Keratinocyte (primary cell): ENCODE measurements around the gene PCDH15. TPM values are rescaled to one million over a fixed set of nuclear protein-coding genes. Genes with fewer than 3 reads are reported as not detected.

ENCODE experiments used
- DNase-seq: peaks from one replicate; pipeline ENCODE4 v3.0.0-alpha.2; 2011; ENCODE audit warnings: low read depth, missing footprints, low spot score
- FAIRE-seq: peaks from 2 replicates; lab custom pipeline; 2011; peaks lifted over from hg19 to GRCh38; lab: Jason Lieb, UNC
- H2AFZ ChIP-seq: 2 replicates; pipeline ENCODE4 v1.6.0; 2012; ENCODE audit warnings: low read length, control low read depth, inconsistent platforms; ENCODE audit not compliant: control insufficient read depth
- H3K27ac ChIP-seq: 2 replicates; pipeline ENCODE4 v1.5.1; 2011; ENCODE audit warnings: low read length; ENCODE audit not compliant: control insufficient read depth, insufficient read depth
- H3K27me3 ChIP-seq: 3 replicates; pipeline ENCODE4 v1.6.0; 2011; ENCODE audit warnings: low read length; ENCODE audit not compliant: control insufficient read depth, insufficient read depth; ENCODE audit errors: extremely low read depth
- H3K36me3 ChIP-seq, 2 experiments: 2 replicates in 1 of 2; 3 replicates in 1 of 2; pipeline ENCODE4 v1.5.1; 2011; ENCODE audit warnings: low read length in 2 of 2, mild to moderate bottlenecking in 1 of 2; ENCODE audit not compliant: control insufficient read depth in 2 of 2, insufficient read depth in 2 of 2; ENCODE audit errors: extremely low read depth in 1 of 2
- H3K4me1 ChIP-seq: 3 replicates; pipeline ENCODE4 v1.5.1; 2011; ENCODE audit warnings: low read length; ENCODE audit not compliant: control insufficient read depth, insufficient read depth; ENCODE audit errors: extremely low read depth
- H3K4me2 ChIP-seq: 3 replicates; pipeline ENCODE4 v1.6.0; 2011; ENCODE audit warnings: low read depth, low read length; ENCODE audit not compliant: control insufficient read depth, insufficient read depth; ENCODE audit errors: extremely low read depth
- H3K4me3 ChIP-seq, 3 experiments: fragments of 200-600 bp in 1 of 3; sonication (generic) in 1 of 3; 2 replicates in 2 of 3; 3 replicates in 1 of 3; pipeline ENCODE4 v1.5.1; 2011 to 2016; ENCODE audit warnings: low read length in 3 of 3, mild to moderate bottlenecking in 3 of 3, control low read depth in 2 of 3, inconsistent platforms in 1 of 3, low read depth in 1 of 3, mixed read lengths in 1 of 3, mixed run types in 1 of 3, moderate library complexity in 1 of 3; ENCODE audit not compliant: control insufficient read depth in 2 of 3, insufficient read depth in 2 of 3; ENCODE audit errors: extremely low read depth in 1 of 3
- H3K79me2 ChIP-seq: 2 replicates; pipeline ENCODE4 v1.6.0; 2012; ENCODE audit warnings: low read length; ENCODE audit not compliant: control insufficient read depth, insufficient read depth
- H3K9ac ChIP-seq: 3 replicates; pipeline ENCODE4 v1.6.0; 2011; ENCODE audit warnings: low read length; ENCODE audit not compliant: control insufficient read depth, insufficient read depth; ENCODE audit errors: extremely low read depth
- H3K9me1 ChIP-seq: 3 replicates; pipeline ENCODE4 v1.6.0; 2011; ENCODE audit warnings: low read length; ENCODE audit not compliant: control insufficient read depth, insufficient read depth; ENCODE audit errors: extremely low read depth
- H3K9me3 ChIP-seq: 2 replicates; pipeline ENCODE4 v1.5.1; 2012; ENCODE audit warnings: low read depth, low read length; ENCODE audit not compliant: control insufficient read depth
- H4K20me1 ChIP-seq: 3 replicates; pipeline ENCODE4 v1.6.0; 2011; ENCODE audit warnings: low read length; ENCODE audit not compliant: control insufficient read depth, insufficient read depth; ENCODE audit errors: extremely low read depth
- CTCF ChIP-seq, 3 experiments: IDR thresholded peaks in 1 of 3; conservative IDR thresholded peaks in 1 of 3; optimal IDR thresholded peaks in 1 of 3; 2 replicates in 2 of 3; 3 replicates in 1 of 3; pipeline versions ENCODE3 to v1.5.1; 2011; ENCODE audit warnings: low read length in 3 of 3, mild to moderate bottlenecking in 3 of 3, moderate library complexity in 2 of 3, control low read depth in 1 of 3, inconsistent platforms in 1 of 3; ENCODE audit not compliant: insufficient read depth in 2 of 3; ENCODE audit errors: extremely low read depth in 1 of 3
- EZH2 ChIP-seq: IDR thresholded peaks from one replicate; pipeline ENCODE4 v1.6.1; 2012; ENCODE audit warnings: inconsistent platforms, mild to moderate bottlenecking, low read length, moderate library complexity
- dilution Hi-C: fragments of 300-500 bp; cut with MboI; formaldehyde crosslinking; loops from one replicate; pipeline ENCODE4 v1.7.0; 2020; ENCODE audit warnings: low sequenced_read_pairs; ENCODE audit not compliant: extremely low pct_ligation_motif_present
- polyA plus RNA-seq, 5 experiments: library from polyadenylated mRNA; depleted of rRNA in 3 of 5; stranded (reverse) in 3 of 5; stranded (forward) in 1 of 5; unstranded in 1 of 5; fragments of >200 nt; gene quantifications; 1 replicate in 1 of 5; 2 replicates in 3 of 5; 3 replicates in 1 of 5; pipeline versions ENCODE4 v1.2.1 to v1.2.3, GENCODE V29; 2011 to 2012; ENCODE audit warnings: missing spikeins in 2 of 5, low read depth in 1 of 5, low replicate concordance in 1 of 5

PCDH15 gene
- polyA plus RNA-seq, 1 donor (not counting 4 experiments of a cell fraction or from before 2014, with no cell fraction given), result not detected

DNA sequence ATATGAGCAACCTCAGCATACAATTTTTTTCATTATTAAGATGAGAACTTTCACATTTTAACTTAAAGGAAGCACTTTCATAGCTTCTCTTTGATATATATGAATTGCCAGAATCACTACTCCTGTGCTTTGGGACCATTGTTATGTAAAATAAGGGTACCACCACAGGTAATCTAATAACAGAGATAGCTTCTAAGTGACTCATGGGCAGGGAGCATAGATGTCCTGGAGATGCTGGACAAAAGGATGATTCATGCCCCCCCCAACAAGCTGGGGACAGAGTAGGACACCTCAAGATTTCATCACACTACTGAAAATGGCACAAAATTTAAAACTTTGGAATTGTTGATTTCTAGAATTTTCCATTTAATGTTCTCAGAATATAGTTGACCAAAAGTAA lies 641.1 kb downstream of the PCDH15 start:
- FAIRE-seq, result no peak
- H3K4me2 ChIP-seq, result no peak overlapping the region
- H3K27me3 ChIP-seq, result no peaks in the 10 kb centered on the region

DNA sequence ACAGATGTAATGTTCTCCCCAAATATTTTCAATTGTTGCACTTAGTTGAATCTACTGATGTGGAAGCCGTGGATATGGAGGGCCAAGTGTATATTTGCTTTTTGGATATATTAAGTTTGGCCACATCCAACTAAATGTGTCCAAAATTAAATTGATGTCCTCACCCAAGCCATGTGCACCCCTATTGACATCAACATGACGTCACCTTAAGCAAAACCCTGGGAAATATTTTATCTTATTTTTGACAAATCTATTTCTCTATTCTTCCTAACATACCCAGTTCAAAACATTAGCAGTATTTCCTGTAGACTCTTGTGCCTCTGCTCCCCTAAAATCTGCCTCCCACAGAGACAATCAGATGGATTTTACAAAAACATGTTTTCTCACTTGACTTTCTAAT lies 652.5 kb downstream of the PCDH15 start:
- Histone ChIP-seq H3K36me3 (no peaks in the 10 kb centered on the region), H2AFZ (no peak overlapping the region), H3K4me3 (no peak overlapping the region), H3K9me3 (no peaks in the 10 kb centered on the region), H3K9me1 (no peaks in the 10 kb centered on the region), H3K27me3 (no peaks in the 10 kb centered on the region), H3K4me2 (no peak overlapping the region), H3K4me1 (no peaks in the 10 kb centered on the region), H3K9ac (no peak overlapping the region), H4K20me1 (no peaks in the 10 kb centered on the region), H3K27ac (no peak overlapping the region), H3K79me2 (no peaks in the 10 kb centered on the region)
- TF ChIP-seq EZH2 (no peak), CTCF (optimal IDR thresholded peaks at IDR 0.05 in 1 of 3, IDR thresholded peaks at IDR 0.05 in 1 of 3, conservative IDR thresholded peaks at IDR 0.05 in 1 of 3; ENCODE audit: extremely low read depth in 1 of 3, insufficient read depth in 2 of 3, low read length in 3 of 3) (no peak)
- dilution Hi-C loops, result no loop called here
- no peak for FAIRE-seq
- DNase-seq, result no peak

More for the DNA sequence above, 641.1 kb downstream of the PCDH15 start:
- H3K79me2 ChIP-seq, result no peaks in the 10 kb centered on the region
- no peaks in the 10 kb centered on the region for H4K20me1 ChIP-seq
- no peaks in the 10 kb centered on the region for H3K4me1 ChIP-seq
- DNase-seq, result no peak
- TF ChIP-seq EZH2 (no peak), CTCF (optimal IDR thresholded peaks at IDR 0.05 in 1 of 3, IDR thresholded peaks at IDR 0.05 in 1 of 3, conservative IDR thresholded peaks at IDR 0.05 in 1 of 3; ENCODE audit: extremely low read depth in 1 of 3, insufficient read depth in 2 of 3, low read length in 3 of 3) (no peak)
- no peak overlapping the region for H3K27ac ChIP-seq
- dilution Hi-C loops, result no loop called here
- no peaks in the 10 kb centered on the region for H3K9me1 ChIP-seq
- H3K9ac ChIP-seq, result no peak overlapping the region
- H3K4me3 ChIP-seq, result no peak overlapping the region
- H3K36me3 ChIP-seq, result no peaks in the 10 kb centered on the region
- H2AFZ ChIP-seq, result no peak overlapping the region
- no peaks in the 10 kb centered on the region for H3K9me3 ChIP-seq
